Urinary bladder (tissue), 4 donors: Measurements from ENCODE around the gene BRINP3. TPM values are rescaled to one million over a fixed set of nuclear protein-coding genes. Genes with fewer than 3 reads are reported as not detected.

ENCODE experiments used
- DNase-seq: peaks from one replicate; pipeline ENCODE4 v3.0.0-alpha.2; 2015; ENCODE audit errors: extremely low spot score
- H3K27ac ChIP-seq: one replicate; pipeline ENCODE4 v1.5.1; 2013; ENCODE audit warnings: low read depth, mild to moderate bottlenecking, moderate library complexity
- H3K36me3 ChIP-seq: one replicate; pipeline ENCODE4 v1.6.1; 2013; ENCODE audit warnings: mild to moderate bottlenecking, moderate library complexity; ENCODE audit not compliant: insufficient read depth
- H3K4me1 ChIP-seq: one replicate; pipeline ENCODE4 v1.6.1; 2013; ENCODE audit warnings: mild to moderate bottlenecking, moderate library complexity; ENCODE audit not compliant: insufficient read depth
- H3K4me3 ChIP-seq: one replicate; pipeline ENCODE4 v1.5.1; 2013; ENCODE audit warnings: low read depth, low read length
- WGBS: extraction: QIAGEN DNeasy Blood & Tissue Kit; methylation state at CpG from one replicate; pipeline ENCODE4 v1.1.7; 2013; 5-methylcytosine and 5-hydroxymethylcytosine counted together
- polyA plus RNA-seq: library from polyadenylated mRNA; stranded (reverse); fragments of 200-250 nt; gene quantifications from one replicate; pipeline ENCODE4 v1.2.3, GENCODE V29; 2013
- total RNA-seq: library from RNA; depleted of rRNA; stranded (reverse); fragments of >200 nt; gene quantifications from one replicate; pipeline ENCODE4 v1.2.3, GENCODE V29; 2014
- donor health status: healthy with polysubstance abuse.
- donor health status: healthy.

Gene BRINP3
- total and polyA plus RNA-seq, 2 donors: 1.2 to 10.8 TPM

- Histone ChIP-seq H3K27ac (no peak overlapping the region), H3K4me3 (no peak overlapping the region), H3K4me1 (no peaks in the 10 kb centered on the region), H3K36me3 (no peaks in the 10 kb centered on the region)
- no peak for DNase-seq
These were observed 138.8 kb downstream of the BRINP3 start for GRCh38 chr1:190338829-190339228.

- WGBS: 78% methylated on average over 4 of the region's 4 CpGs
- Histone ChIP-seq H3K4me3 (no peak overlapping the region), H3K4me1 (no peaks in the 10 kb centered on the region), H3K27ac (no peak overlapping the region), H3K36me3 (no peaks in the 10 kb centered on the region)
- DNase-seq: no peak
These were observed 148.8 kb downstream of the BRINP3 start for GRCh38 chr1:190328871-190329270.

- no peak overlapping the region for H3K27ac ChIP-seq
- H3K36me3 ChIP-seq: no peaks in the 10 kb centered on the region
- H3K4me3 ChIP-seq: no peak overlapping the region
- H3K4me1 ChIP-seq: no peaks in the 10 kb centered on the region
- DNase-seq: no peak
These were observed 149.3 kb downstream of the BRINP3 start for GRCh38 chr1:190328361-190328760.

GRCh38 chr1:190327271-190327670 is 150.4 kb downstream of the BRINP3 start:
- Histone ChIP-seq H3K36me3 (no peaks in the 10 kb centered on the region), H3K27ac (no peak overlapping the region), H3K4me1 (no peaks in the 10 kb centered on the region), H3K4me3 (no peak overlapping the region)
- DNase-seq: no peak
- 93% methylated on average over 3 of the region's 3 CpGs for WGBS

- Histone ChIP-seq H3K4me3 (no peak overlapping the region), H3K4me1 (no peaks in the 10 kb centered on the region), H3K36me3 (no peaks in the 10 kb centered on the region), H3K27ac (no peak overlapping the region)
- no peak for DNase-seq
- WGBS: 93% methylated on average over 2 of the region's 2 CpGs
These were observed 154.1 kb downstream of the BRINP3 start for GRCh38 chr1:190323530-190323929.

- Histone ChIP-seq H3K27ac (no peak overlapping the region), H3K4me3 (no peak overlapping the region), H3K36me3 (no peaks in the 10 kb centered on the region), H3K4me1 (no peaks in the 10 kb centered on the region)
- DNase-seq: no peak
- 94% methylated on average over 6 of the region's 6 CpGs for WGBS
These were observed 155.4 kb downstream of the BRINP3 start for GRCh38 chr1:190322274-190322673.

GRCh38 chr1:190320952-190321351 is 156.7 kb downstream of the BRINP3 start:
- no peak overlapping the region for H3K4me3 ChIP-seq
- no peak for DNase-seq
- no peaks in the 10 kb centered on the region for H3K36me3 ChIP-seq
- WGBS: 64% methylated on average over 3 of the region's 3 CpGs
- H3K27ac ChIP-seq: no peak overlapping the region
- no peaks in the 10 kb centered on the region for H3K4me1 ChIP-seq

- no peaks in the 10 kb centered on the region for H3K36me3 ChIP-seq
- no peaks in the 10 kb centered on the region for H3K4me1 ChIP-seq
- 91% methylated on average over 1 of the region's 1 CpG for WGBS
- no peak overlapping the region for H3K27ac ChIP-seq
- H3K4me3 ChIP-seq: no peak overlapping the region
- DNase-seq: no peak
These were observed 164.9 kb downstream of the BRINP3 start for GRCh38 chr1:190312763-190313162.

GRCh38 chr1:190303501-190303900 is 174.2 kb downstream of the BRINP3 start:
- H3K4me3 ChIP-seq: no peak overlapping the region
- no peak overlapping the region for H3K27ac ChIP-seq
- H3K36me3 ChIP-seq: no peaks in the 10 kb centered on the region
- H3K4me1 ChIP-seq: no peaks in the 10 kb centered on the region
- DNase-seq: no peak

GRCh38 chr1:190296453-190296852 is 181.2 kb downstream of the BRINP3 start:
- Histone ChIP-seq H3K4me3 (no peak overlapping the region), H3K27ac (no peak overlapping the region), H3K36me3 (no peaks in the 10 kb centered on the region), H3K4me1 (no peaks in the 10 kb centered on the region)
- DNase-seq: no peak
- WGBS: 99% methylated on average over 2 of the region's 2 CpGs

GRCh38 chr1:190289897-190290296 is 187.8 kb downstream of the BRINP3 start:
- 84% methylated on average over 2 of the region's 2 CpGs for WGBS
- H3K36me3 ChIP-seq: no peaks in the 10 kb centered on the region
- no peak overlapping the region for H3K4me3 ChIP-seq
- no peak for DNase-seq
- H3K4me1 ChIP-seq: no peaks in the 10 kb centered on the region
- no peak overlapping the region for H3K27ac ChIP-seq

GRCh38 chr1:190286111-190286510 is 191.6 kb downstream of the BRINP3 start:
- 47% methylated on average over 1 of the region's 1 CpG for WGBS
- Histone ChIP-seq H3K27ac (no peak overlapping the region), H3K36me3 (no peaks in the 10 kb centered on the region), H3K4me3 (no peak overlapping the region), H3K4me1 (no peaks in the 10 kb centered on the region)
- DNase-seq: no peak

- no peak for DNase-seq
- no peak overlapping the region for H3K4me3 ChIP-seq
- H3K36me3 ChIP-seq: no peaks in the 10 kb centered on the region
- 96% methylated on average over 3 of the region's 3 CpGs for WGBS
- no peaks in the 10 kb centered on the region for H3K4me1 ChIP-seq
- no peak overlapping the region for H3K27ac ChIP-seq
These were observed 200.6 kb downstream of the BRINP3 start for GRCh38 chr1:190277107-190277506.

GRCh38 chr1:190274721-190275120 is 202.9 kb downstream of the BRINP3 start:
- 94% methylated on average over 1 of the region's 1 CpG for WGBS
- no peak for DNase-seq
- Histone ChIP-seq H3K4me3 (no peak overlapping the region), H3K36me3 (no peaks in the 10 kb centered on the region), H3K4me1 (no peaks in the 10 kb centered on the region), H3K27ac (no peak overlapping the region)

- Histone ChIP-seq H3K4me1 (no peaks in the 10 kb centered on the region), H3K36me3 (no peaks in the 10 kb centered on the region), H3K4me3 (no peak overlapping the region), H3K27ac (no peak overlapping the region)
- 61% methylated on average over 2 of the region's 2 CpGs for WGBS
- DNase-seq: no peak
These were observed 204.5 kb downstream of the BRINP3 start for GRCh38 chr1:190273161-190273560.
